Stomach (tissue), 4 donors: ENCODE measurements around the gene NELL1.

Source experiments
- EP300 ChIP-seq: sonication (generic); formaldehyde crosslinking; IDR thresholded peaks from one replicate; pipeline ENCODE4 v1.6.1; 2017; ENCODE audit warnings: antibody characterized with exemption
- POLR2AphosphoS5 ChIP-seq, 3 donors: sonication (generic); formaldehyde crosslinking; IDR thresholded peaks; one replicate each; pipeline ENCODE4 v1.6.1; 2016; ENCODE audit warnings: antibody characterized with exemption in 3 of 3

- no peak for TF ChIP-seq EP300
- no peak for TF ChIP-seq POLR2AphosphoS5 (IDR thresholded peaks at IDR 0.05)
These were observed 265.1 kb downstream of the NELL1 start for GRCh38 chr11:20934516-20934915.
